HG03139 (cell line): Measurements from ENCODE around the gene SYMPK.

Source experiments
- ATAC-seq: cut with Tn5 transposase; IDR thresholded peaks from one replicate; pipeline ENCODE4 v1.9.1; 2021; ENCODE audit not compliant: unreplicated experiment

SYMPK gene

GRCh38 chr19:45768655-45768983 is 94.3 kb downstream of the SYMPK start:
- no peak for ATAC-seq

DNA sequence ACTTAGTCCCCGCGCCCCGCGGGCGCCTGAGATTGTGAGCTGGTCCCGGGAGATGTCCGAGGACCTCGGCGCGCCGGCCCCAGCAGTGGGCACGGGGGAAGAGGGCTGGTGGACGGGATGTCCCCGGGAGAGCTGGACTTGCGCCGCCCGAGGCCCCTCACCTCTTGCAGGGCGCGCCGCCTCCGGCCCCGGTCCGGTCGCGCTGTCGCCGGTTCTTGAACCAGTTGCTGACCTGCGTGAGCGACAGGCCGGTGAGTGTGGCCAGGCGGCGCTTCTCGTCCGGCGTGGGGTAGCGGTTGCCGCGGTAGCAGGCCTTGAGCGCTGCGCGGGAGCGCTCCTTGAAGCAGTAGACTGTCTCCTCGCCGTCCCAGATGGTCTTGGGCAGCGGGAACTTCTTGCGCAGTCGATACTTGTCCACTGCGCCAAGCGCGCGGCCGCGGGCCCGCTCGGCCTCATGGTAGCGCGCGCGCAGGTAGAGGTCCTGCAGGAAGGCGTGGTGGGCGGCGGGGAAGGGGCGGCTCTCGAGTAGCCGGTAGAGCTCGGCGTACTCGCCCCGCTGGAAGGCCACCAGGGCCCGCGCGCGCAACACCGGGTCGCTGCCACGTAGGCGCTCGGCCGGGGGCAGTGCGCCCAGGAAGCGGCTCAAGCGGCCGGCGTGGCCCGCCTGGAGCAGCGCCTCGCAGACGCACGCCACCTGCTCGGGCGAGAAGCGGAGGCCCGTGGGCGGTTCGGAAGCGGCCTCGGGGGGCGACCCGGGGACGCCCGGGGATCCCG is 94.9 kb downstream of the SYMPK start:
- no peak for ATAC-seq

DNA sequence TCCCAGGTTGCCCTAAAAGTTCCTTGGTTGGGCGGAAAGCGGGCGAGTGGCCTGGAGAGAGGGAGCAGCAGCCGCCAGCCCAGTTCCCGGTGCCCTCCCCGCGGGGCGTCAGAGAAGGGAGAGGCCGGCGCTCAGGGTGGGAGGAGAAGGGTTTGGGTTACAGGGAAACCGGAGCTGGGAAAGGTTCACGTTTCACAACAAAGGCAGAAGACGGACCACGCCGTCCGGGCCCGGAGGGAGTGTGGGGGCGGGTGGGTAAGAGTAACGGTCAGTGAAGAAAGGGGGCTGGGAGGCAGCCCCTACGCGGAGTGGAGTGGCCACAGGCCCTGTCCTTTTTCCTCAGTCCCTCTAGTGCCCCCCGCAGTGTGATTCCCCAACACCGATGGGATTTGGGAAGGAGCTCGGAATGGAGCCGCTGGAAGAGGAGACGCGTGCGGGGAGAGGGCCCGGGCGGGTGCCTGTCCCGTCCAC is 95.5 kb downstream of the SYMPK start:
- ATAC-seq, result no peak

- ATAC-seq, result no peak
Measured at GRCh38 chr19:45766869-45767346, 96.0 kb downstream of the SYMPK start.

- ATAC-seq, result no peak
Measured at GRCh38 chr19:45766296-45766868, 96.6 kb downstream of the SYMPK start.

GRCh38 chr19:45765702-45766295 is 97.1 kb downstream of the SYMPK start:
- no peak for ATAC-seq
